Hindlimb muscle (tissue), 1 donor: ENCODE data around the gene DLL1. TPM values are rescaled to one million over a fixed set of nuclear protein-coding genes. Genes with fewer than 3 reads are reported as not detected.

Experiments used
- polyA plus RNA-seq: library from polyadenylated mRNA; unstranded; fragments of 120-200 nt; gene quantifications from one replicate; pipeline ENCODE4 v1.2.1, GENCODE V29; 2013; ENCODE audit not compliant: insufficient read length

The DLL1 gene
- polyA plus RNA-seq, 1 donor: 21.0 TPM

Other genes with a start within 250 kb of the DLL1 start
- gene FAM120B, start 15.7 kb upstream of the DLL1 start, polyA plus RNA-seq: 24.8 TPM